HFF-Myc (cell line): ENCODE results near the gene YWHAQ.
A peak's percentile ranks its signal among the peaks of the same experiment; 100 is the strongest.

ENCODE experiments used
- DNase-seq: peaks from one replicate; pipeline ENCODE4 v3.0.0-alpha.2; 2011; ENCODE audit warnings: low read depth; ENCODE audit errors: extremely low read depth
- H3K4me3 ChIP-seq: replicated peaks from 2 replicates; pipeline ENCODE4 v1.5.1; 2011; ENCODE audit warnings: low read depth, mild to moderate bottlenecking, control low read depth, low read length
- TF ChIP-seq, protein P1 (sequence below): IDR thresholded peaks from 2 replicates; pipeline ENCODE4 v1.5.1; 2012; ENCODE audit warnings: mild to moderate bottlenecking, low read depth, low read length, control low read depth; ENCODE audit errors: missing control alignments

YWHAQ gene

DNA sequence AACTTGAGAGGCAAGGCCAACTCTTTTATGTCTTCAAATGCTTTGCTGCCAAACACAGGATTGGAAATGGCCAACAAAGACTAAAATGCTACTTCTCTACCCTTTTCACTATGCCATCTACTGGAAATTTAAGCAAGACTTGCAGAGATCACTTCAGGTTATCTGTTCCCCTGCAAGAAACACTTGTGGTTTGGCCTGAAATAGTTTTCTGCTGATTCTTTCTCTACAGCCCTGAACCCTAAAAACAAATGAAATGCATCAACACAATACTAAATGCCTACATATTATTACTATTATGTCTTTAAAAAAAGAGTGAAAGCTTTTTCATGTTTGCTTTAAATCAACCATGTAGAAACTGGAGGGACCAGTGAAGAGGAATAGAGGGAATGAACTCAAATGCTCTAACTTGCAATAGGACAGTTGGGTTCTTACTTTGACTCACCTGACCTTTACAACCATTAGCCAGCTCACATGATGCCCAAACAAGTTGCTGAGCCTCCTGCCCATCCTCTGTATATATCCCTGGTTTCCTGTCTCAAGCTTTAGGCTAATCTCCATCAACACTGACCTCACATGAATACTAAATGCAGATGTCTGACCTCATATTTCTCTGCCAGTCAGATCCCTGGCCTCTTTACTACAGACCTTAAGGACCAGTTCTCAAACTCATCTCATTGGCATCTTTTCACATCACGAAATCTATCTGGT, 57.6 kb downstream of the YWHAQ start:
- no peak overlapping the region for H3K4me3 ChIP-seq
- DNase-seq: no peak
- TF ChIP-seq, protein P1, sequence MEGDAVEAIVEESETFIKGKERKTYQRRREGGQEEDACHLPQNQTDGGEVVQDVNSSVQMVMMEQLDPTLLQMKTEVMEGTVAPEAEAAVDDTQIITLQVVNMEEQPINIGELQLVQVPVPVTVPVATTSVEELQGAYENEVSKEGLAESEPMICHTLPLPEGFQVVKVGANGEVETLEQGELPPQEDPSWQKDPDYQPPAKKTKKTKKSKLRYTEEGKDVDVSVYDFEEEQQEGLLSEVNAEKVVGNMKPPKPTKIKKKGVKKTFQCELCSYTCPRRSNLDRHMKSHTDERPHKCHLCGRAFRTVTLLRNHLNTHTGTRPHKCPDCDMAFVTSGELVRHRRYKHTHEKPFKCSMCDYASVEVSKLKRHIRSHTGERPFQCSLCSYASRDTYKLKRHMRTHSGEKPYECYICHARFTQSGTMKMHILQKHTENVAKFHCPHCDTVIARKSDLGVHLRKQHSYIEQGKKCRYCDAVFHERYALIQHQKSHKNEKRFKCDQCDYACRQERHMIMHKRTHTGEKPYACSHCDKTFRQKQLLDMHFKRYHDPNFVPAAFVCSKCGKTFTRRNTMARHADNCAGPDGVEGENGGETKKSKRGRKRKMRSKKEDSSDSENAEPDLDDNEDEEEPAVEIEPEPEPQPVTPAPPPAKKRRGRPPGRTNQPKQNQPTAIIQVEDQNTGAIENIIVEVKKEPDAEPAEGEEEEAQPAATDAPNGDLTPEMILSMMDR: no peak

DNA sequence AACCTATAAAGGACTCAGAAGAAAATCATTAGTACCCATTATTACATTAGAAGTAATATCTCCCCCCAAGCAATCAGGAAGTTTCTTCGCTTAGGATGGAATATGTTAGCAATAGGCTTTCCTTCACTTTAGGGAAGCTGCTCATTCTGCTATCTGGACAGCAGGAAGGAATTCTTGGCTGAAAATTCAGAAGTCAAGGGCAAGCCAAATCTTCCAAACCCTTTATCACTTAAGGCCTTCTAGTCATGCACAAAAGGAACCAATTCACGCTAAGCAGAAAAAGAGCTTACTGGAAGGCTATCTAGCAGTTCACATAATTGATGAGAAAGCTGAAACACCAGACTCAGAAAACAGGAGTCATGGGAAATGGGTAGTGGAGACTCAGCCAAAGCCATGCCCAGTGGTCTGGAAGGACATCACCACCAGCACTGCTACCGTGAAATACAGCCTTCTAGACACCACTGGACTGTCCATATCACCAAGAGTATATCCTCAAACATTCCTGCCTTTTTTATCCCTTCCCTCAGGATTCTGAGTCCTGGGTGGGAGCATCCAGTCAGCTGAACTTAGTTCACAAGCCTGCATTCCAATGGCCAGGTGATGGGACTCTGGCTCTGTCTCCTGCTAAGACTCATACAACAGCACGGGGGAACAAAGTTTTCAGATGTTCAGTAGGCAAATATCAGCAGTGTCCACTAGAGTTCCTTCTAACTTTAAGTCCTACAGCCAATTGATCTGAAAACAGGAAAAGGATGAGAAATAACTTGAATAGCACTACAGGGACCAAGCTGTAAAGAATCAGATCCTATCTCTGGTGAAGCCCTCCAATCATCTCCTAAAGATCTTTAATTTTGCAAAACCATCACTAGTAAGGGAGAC, 60.4 kb downstream of the YWHAQ start:
- TF ChIP-seq, protein P1: no peak
- DNase-seq: no peak

DNA sequence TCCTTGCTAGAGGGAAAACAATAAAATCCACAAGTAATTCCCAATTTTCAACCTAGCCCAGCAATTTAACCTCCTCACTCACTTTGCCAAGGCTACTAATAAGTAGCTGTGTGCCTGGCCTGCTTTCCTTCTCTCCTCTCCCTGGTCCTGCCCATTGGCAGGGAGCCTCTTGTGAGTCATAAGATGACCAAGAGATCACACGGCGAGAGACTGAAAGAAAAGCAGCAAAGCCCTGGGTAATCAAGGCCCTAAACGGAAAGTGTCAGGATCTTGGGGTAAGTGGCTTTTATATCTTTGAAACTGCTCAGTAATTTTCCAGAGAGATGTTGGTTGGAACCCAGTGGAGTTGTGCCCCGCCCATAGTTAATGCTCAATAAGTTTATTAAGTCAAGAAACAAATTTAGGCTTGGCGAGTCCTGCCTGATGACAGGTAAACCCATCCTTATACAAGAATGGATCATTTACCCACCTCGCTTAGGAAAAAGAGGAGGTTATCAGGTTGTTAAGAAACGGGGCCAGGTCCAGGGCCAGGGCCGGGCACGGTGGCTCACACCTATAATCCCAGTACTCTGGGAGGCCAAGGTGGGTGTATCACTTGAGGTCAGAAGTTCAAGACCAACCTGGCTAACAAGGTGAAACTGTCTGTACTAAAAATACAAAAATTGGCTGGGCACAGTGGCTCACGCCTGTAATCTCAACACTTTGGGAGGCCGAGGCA, 65.2 kb downstream of the YWHAQ start:
- peak; percentile 74 for DNase-seq
- TF ChIP-seq, protein P1: no peak
- H3K4me3 ChIP-seq: no peak overlapping the region

More for the DNA sequence above, 60.4 kb downstream of the YWHAQ start:
- H3K4me3 ChIP-seq: no peak overlapping the region

DNA sequence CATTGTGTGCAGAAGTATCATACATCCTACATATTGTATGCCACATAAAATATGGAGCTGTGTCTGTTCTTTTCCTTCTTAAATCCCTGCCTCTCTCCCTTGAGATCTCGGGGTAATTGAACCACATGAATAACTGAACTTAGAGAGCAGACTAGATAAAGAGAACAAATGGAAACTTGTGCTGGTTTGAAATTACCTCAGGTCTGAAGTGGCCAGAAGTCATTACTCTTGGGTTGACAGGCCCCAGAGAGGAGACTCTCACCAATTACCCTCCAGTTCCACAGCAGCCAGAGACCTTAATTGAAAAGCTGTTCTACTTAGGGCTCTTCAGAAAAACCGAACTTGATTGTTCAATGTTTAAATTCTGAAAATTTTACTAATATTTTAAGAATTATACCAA, 70.2 kb downstream of the YWHAQ start:
- H3K4me3 ChIP-seq: no peak overlapping the region
- TF ChIP-seq, protein P1: no peak
- no peak for DNase-seq

DNA sequence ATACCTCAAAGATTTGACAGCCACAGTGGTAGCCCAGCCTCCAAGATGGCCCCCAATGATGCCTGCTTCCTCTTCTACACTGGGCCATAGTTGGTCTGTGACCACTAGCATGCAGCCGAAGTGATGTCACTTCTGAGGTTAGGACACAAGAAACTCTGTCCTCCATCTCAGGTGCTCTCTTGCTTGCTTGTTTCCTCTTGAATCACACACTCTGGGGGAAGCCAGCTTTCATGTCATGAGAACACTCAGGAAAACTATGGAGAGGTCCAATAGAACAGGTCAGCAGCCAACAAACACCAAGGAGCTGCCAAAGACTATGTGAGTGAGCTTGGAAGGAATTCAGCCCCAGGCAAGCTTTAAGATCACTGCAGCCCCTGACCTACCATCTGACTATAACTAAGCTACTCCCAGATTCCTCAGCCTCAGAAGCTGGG, 71.8 kb downstream of the YWHAQ start:
- no peak overlapping the region for H3K4me3 ChIP-seq
- TF ChIP-seq, protein P1: no peak
- peak; percentile 61 for DNase-seq

DNA sequence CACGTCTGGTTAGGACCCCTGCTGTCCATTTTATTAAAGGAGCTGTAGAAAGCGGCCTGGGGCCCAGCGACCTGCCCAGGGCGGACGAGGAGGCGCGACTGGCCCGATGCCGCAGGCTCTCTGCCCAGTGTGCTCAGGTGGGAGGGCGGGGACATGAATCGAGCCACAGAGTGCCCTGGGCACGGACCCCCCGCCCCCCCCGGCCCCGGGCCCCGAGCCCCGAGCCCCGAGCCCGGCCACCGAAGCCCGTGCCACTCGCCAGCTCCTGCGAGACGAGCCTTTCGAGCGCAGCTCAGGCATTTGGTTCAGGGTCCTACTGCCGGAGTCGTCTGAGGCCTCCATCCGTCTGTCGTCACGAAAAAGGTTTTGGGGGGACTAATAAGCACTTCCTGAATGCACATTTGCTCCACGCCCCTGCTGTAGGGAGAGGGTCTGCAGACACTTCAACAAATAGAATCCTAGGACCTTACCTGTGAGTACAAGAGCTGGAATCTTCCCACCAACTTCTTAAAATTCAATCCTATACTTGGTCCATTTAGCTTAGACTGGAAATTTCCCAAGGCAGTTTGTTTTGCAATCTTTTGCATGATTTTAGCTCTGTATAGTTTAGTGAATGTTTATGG, 74.6 kb downstream of the YWHAQ start:
- TF ChIP-seq, protein P1: no peak
- H3K4me3 ChIP-seq: peak overlapping the region; percentile 92
- DNase-seq: no peak
